HTR-8/SVneo (cell line): Measurements from ENCODE around the gene ITGB2.

Source experiments
- DNase-seq: peaks from one replicate; pipeline ENCODE4 v3.0.0; 2011; ENCODE audit warnings: low spot score, mixed read lengths; ENCODE audit not compliant: insufficient read length
- FAIRE-seq: peaks from 2 replicates; lab custom pipeline; 2011; peaks lifted over from hg19 to GRCh38; lab: Jason Lieb, UNC

Gene ITGB2

GRCh38 chr21:44855572-44855971 lies 65.1 kb downstream of the ITGB2 start:
- FAIRE-seq, result no peak
- no peak for DNase-seq

DNA sequence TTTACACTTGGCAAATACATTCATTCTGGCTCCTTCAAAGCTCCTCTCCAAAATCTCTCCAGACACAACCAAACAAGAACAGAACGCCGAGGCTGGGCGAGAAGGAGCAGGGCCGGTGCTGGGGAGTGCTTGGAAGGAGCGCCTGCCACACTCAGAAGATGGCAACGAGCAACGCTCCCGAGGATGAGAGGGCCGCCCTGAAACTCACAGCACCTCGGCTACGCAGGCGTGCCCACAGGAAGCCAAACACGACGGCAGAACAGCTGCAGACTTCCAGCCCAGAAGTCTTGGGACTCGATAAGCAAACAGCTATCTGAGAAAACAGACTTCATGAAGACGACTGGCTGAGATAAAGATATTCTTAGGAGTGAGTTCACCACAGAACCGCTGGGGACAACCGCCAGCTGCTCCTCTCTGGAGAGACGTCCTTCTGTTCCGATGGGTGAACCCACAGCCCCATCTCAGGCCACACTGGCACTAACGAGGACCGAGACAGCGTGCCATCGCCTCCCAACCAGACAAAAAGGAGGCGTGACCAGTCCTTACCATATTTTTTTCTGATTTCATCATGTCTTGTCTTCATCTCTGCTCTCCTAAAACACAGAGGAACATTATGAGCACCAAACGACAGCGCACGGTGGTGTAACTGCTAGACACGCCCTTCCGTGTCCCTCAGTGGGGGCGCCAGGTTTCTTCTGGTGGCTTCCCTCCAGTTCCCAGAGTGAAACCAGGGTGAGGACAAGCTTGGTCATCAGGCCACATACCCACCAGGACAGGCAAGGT lies 65.8 kb downstream of the ITGB2 start:
- DNase-seq (no peak), FAIRE-seq (no peak)

DNA sequence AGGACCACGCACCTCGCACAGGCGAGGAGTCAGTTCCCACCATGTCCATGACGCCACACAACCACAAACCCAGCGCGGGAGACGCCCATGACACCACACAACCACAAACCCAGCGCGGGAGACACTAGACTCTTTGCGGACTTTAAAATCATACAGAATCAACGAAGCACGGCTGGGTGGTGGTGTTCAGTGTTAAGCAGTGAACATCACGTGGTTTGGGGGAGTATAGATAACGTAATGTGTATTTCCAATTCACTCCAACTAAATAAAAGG lies 66.4 kb downstream of the ITGB2 start:
- no peak for FAIRE-seq
- DNase-seq, result no peak

- no peak for DNase-seq
- no peak for FAIRE-seq
These were observed 66.9 kb downstream of the ITGB2 start for GRCh38 chr21:44853601-44854390.

- DNase-seq, result no peak
These were observed 69.6 kb downstream of the ITGB2 start for GRCh38 chr21:44850905-44851657.

GRCh38 chr21:44850208-44850800 lies 70.4 kb downstream of the ITGB2 start:
- DNase-seq (no peak), FAIRE-seq (no peak)

More at GRCh38 chr21:44850905-44851657, 69.6 kb downstream of the ITGB2 start:
- FAIRE-seq, result no peak

DNA sequence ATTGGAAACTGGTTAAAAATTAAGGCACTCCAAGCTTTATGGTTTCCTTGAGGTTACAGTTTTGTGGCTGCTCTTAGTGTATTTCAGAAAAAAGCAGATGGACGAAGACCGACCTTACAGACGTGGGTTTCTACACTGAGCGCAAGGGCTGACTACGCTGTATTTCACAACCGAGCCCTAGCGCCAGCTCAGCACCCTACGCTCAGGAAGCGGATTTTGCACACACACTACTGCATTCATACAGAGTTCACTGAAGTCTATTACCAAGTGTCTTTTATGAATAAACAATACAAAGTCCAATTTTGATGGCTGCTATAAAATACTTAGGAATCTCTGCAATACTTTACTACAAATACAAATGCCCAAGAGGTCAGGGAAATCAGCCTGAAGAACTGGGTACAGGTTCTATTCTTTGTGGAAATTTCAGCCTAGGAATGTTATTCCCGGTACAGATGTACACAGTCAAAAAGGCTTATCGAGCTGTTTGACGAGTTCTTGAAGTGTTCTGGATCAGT lies 71.0 kb downstream of the ITGB2 start:
- FAIRE-seq (no peak), DNase-seq (no peak)

GRCh38 chr21:44848821-44849521 lies 71.7 kb downstream of the ITGB2 start:
- FAIRE-seq (no peak), DNase-seq (no peak)

- FAIRE-seq (no peak), DNase-seq (no peak)
These were observed 73.2 kb downstream of the ITGB2 start for GRCh38 chr21:44847261-44848056.

DNA sequence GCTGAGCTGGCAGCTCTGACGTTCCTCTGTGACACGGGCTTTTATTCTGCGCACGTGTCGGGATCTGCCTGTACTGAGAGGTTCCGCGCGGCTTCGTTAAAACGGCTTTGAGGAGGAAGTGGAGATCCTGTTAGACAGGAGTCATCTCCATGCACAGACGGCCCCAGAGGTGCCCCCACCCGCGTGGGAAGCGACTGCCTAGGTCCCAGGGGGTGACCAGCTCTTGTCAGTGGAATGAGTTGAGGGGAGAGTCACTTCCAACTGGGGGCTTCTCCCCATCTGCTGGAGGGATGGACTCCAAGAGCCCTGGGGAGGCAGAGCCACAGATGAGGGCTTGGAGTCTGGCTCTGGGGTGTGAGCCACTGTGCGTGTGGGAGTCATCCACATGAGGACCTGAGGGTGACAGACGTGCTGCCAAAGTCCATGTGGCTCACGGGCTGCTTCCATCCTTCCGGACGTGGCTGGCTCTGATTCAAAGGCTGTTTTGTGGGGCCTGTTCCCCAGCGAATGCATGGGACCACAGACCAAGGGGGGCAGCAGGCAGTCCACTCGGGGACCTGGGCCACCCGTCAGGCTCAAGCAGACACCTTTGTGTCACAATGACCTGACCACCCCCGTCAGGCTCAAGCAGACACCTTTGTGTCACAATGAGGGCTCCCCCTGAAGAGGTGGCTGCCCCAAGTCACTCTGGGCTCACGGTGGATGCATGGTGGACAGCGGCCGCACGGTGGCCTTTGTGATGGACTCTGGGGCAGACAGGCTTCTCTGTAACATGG lies 74.0 kb downstream of the ITGB2 start:
- DNase-seq (no peak), FAIRE-seq (no peak)

- DNase-seq (no peak), FAIRE-seq (no peak)
These were observed 74.5 kb downstream of the ITGB2 start for GRCh38 chr21:44846224-44846484.

DNA sequence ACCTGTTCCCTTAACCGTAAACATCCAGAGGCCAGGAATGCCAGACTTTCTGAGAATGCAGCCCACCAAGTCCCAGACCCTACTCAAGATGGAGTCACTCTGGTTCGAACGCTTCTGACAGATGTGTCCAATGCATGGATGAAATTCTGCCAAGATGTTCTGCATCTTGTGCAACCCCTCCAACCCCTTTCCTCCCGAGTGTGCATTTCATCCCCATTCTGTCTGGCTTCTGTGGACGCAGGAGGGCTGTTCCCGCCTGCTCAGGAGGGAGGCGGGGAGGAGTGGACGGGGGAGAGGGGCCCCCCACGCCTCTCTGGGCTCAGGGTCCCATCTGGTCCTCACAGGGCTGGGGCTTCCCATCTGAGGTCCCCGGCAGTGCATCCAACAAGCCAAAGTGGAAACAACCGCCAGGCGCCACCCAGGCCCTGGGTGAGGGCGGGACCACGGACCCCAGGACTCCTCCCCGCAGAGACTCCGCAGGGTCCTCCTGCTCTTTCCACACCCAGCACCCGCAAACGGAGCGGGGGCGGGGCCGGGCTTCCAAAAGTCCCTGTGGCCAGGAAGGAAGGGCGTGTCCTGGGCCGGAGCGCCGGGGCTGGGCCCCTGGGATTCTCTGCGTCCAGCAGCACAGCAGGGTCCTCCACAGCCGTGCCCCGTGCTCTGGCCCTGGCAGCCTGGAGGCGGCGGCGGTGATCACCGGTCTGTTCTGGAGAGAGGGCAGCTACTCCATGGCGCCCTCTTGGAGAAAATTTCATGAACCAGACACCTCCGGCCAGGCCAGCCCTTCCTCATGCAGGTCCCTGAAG lies 75.1 kb downstream of the ITGB2 start:
- FAIRE-seq (no peak), DNase-seq (peak; percentile 38)

DNA sequence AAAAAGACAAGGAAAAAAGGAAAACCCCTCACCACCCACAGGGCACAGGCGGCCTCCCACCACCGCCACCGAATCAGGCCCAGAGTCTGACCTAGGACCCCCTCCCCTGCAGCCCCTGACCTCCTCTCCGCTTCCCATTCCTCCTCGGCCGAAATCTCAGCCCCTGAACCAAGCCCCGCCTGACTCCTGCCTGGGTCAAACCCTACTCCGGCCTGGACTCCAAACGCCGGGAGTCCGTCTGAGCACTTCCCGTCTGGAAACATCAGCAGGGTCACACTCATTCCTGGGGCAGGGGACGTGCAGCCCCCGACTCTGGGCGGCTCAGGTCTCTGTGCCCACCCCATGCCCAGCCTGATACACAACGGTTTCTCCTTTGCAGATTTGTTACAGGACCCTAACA lies 76.4 kb downstream of the ITGB2 start:
- DNase-seq, result no peak
- no peak for FAIRE-seq

DNA sequence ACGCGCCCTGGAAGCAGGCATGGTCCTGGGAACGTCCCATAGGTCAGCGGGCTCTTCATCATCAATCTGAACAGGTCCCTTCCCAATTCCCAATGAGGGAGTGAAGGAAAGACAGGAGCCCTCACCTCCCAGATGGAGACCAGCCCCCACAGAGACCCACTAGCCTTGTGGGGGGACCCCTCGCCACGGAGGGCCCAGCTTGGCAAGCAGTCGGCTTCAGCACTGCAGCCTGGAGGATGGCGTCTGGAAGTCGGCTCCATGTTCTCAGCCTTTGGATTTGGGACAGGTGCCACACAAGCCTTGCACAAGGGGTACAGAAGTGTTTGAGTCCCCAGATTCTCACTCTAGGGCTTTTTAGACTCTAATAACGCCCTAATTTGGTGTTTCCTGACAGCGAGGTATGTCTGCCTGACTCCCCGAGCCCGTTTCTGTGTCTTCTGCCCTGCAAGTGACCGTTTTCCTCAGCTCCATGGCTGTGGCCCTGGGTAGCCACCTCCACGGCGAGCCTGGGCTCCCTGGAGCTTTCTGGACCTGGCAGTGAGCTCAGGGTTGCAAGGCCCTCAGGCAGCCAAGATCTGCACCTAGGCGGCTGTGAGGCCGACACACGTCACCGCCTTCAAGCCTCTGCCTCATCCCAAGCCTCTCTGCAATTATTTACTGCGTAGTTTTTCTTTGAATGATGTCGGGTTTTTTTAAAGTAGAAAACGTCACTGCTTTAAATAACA lies 77.8 kb downstream of the ITGB2 start:
- DNase-seq (no peak), FAIRE-seq (no peak)

DNA sequence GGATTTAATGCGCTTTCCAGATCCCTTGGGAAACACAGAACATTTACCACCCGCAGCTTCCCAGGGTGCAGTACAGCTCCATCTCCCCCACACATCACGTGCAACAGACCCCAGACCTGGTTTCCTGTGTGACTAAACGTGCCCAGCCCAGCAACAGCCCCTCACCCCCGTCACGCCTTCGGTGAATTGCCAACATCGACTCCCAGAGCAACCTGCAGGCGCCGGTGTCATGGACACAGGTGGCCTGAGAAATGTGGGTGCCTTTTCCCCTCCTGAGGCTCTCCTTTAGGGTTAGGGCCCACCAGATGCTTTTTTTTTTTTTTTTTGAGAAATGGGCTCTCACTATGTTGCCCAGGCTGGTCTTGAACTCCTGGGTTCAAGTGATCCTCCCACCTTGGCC lies 78.6 kb downstream of the ITGB2 start:
- no peak for DNase-seq
- FAIRE-seq, result no peak

GRCh38 chr21:44840771-44841170 lies 79.9 kb downstream of the ITGB2 start:
- DNase-seq, result no peak
- FAIRE-seq, result no peak

GRCh38 chr21:44838951-44839350 lies 81.7 kb downstream of the ITGB2 start:
- FAIRE-seq, result no peak
- no peak for DNase-seq
